Inflammatory macrophage (primary cell): ENCODE results near the gene HOXD4.

Source experiments
- DNase-seq, 2 donors: peaks; one replicate each; pipeline ENCODE4 v3.0.0-alpha.2; 2020 to 2022

HOXD4 gene

DNA sequence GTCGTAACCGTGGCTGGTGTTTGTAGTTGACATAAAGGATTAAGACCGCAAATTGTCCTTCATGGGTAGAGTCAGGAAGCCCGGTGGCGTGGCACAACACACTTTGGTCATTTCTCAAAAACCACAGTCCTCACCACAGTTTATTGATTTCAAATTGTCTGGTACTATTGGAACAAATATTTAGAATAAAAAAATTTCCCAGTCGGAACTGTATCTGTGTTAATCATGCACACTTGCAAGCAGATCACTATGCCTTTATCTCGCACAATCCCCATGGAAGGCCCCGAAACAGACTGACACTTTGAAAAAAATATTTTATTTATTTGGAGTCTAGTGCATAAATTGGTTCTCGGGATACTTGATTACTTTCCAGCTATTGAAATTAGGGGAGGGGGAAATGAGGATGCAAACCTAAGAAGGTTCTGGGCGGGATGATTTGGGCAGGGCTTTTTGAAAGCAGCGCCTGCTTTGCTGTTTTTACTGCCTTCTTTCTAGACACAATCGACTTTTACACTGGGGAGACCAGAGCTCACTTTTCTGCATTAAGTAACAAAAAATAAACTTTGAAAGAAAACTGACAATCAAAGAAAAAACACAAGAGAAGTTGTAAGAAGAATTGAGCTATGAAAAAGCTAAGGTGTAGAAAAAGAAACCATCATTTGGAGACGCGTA is 21.7 kb downstream of the HOXD4 start:
- no peak for DNase-seq

- no peak for DNase-seq
These were observed 22.4 kb downstream of the HOXD4 start for GRCh38 chr2:176173567-176174381.

DNA sequence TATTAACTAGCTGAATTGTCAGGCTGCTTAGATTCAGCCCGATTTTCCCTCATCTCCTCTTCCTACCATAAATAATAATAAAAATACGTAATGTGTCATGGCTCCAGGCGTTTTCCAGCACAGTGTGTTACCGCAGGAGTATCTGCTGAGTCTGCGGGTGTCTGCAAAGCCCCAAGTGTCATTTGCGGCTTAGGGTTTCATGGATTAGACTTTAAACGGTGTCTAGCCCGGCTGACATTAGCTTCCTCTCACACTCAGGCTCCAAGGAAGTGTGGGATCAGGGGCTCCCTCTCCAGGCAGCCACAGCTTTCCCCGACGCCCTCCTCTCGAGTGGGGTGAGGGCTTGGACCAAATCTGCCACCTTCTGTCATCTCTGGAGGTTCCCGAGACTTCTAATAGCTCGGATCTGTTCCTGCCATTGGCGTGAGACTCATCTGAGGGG is 23.1 kb downstream of the HOXD4 start:
- no peak for DNase-seq

DNA sequence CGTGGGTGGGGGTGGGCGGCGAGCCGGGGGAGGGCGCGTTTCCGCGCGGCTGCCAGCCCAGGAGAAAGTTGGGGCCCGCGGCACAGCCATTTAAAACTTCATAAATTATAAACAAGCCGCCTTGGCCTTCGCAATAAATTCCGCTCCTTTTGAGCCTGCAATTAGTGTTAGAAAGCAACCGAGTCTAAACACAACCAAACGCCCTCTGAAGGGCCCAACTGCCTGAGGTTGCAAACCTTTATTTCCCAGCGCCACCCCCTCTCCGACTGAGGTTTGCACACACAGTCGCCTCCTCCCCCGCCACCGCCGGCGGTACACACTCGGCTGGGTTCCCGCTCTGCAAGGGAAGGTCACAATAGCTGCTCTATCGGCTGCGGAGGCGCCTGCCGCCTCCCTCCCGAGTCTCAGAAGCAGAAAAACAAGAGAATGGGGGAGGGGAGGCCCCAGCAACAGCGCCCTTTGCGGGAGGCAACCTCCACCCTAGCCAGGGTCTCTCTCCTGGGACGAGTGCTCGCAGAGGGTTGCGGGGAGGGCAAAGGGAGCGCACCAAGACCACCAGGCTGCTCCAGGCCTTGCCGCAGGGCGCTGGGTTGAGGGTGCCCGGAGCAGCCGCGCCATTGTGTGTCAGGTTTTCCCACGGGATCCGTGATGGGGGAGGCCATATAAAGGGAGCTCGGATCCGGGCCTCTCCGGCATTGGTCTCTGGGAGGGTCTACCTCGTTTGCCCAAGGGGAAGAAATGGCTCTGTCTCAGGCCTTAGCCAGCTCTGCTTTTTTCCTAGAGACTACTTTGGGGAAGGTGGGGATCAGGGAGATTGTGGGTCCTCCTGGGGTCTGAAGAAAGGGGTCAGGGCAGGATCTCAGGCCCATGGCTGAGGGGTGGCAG is 23.7 kb downstream of the HOXD4 start:
- no peak for DNase-seq

DNA sequence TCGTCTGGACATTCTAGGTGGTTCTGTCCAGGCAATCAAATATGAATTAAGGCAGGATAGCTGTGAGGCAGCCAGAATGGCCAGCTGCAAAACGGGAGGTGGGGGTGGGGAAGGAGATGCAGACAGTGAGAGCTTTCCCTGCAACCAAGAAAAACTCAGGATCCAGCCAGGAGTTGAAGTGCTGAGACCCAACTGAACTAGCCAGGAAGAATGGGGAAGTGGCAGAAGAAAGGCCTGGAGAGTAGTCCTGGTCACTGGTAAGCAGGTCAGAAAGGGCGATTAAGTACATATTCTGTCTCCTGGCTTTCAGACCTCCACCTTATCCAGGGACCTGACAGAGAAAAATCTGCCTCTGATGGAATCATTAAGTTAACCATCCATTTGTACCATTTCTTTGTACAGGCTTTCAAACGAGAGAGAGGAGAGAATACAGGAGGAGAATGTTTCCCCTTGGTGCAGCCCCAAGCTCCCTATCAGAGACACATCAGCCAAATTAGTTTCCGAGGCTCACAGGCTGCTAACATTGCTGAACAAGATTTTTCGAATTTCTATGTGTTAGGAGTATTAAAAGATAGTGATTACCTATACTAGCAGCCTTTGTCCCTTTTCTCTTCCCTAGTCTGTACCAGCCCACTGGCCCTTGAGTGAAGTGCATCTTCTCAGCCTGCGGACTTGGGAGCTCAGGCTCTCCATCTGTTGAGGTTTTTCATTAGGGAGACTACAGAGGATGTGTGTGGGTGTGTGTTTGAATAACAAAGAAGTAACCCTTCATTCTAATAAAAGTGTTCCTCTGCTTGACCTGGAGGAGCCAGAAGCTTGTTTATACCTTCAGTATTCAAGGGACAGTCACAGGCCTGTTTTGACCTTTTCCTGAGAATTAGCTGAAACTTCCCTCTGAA is 24.6 kb downstream of the HOXD4 start:
- no peak for DNase-seq

- DNase-seq: no peak
These were observed 26.3 kb downstream of the HOXD4 start for GRCh38 chr2:176177580-176178037.

DNA sequence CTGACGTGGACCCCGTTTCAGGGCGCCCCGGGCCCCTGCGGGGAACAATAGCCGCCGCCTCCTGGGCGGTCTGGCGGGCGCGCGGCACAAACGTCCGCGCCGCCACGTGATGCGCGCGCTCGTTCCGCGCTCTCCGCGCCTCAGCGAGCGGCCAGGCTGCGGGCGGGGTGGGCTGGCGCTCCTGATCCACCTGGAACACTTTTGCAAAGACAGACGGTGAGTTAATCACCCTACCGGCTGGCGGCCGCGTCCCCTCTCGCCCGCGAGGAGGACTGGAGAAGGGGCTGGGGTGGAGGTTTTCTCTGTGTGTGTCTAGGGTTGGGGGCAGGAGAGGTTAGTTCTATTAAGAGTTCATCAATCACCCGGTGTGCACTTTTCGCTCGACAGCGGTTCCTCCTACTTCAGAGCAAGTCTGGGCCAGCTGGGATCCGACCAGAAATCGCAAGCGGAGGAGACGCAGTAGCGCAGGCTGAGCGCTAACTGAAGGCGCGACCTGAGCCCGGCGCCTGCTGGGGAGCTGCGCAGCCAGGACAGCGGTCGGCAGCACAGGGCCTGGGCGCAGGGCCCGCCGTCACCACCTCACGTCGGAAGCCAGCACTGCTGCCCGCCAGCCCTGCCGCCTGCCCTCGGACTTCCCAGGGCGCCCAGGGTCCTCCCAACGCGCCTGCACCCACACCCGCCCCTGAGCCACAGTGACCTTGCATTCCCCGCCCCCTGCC is 26.8 kb downstream of the HOXD4 start:
- DNase-seq: no peak

DNA sequence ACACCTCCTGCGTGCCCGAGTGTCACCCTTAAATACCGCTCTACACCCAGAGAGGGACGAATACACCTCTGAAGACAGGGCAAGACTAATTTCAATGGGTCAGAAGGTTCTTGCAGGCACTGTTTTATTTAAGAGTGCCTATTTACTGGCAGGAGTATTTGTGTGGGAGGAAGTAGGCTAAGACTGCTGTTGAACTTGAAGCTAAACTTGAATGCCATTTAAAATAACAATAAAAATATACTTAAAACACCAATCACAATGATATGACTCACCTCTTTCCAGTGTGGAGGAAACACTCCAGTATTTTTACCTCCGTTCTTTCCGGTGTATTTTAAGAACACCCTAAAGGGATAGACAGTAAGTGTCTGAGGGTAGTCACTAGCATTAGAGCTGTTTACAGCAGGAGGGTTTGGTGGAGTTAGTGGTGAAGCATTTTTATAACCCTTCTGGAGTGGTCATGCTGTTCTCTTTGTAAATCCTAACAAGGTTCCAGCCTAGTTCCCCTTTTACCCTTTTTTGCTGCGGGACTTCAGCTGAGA is 27.5 kb downstream of the HOXD4 start:
- no peak for DNase-seq

GRCh38 chr2:176181551-176181950 is 30.2 kb downstream of the HOXD4 start:
- DNase-seq: no peak

GRCh38 chr2:176182671-176183070 is 31.3 kb downstream of the HOXD4 start:
- DNase-seq: no peak

- no peak for DNase-seq
These were observed 33.4 kb downstream of the HOXD4 start for GRCh38 chr2:176184749-176185148.

DNA sequence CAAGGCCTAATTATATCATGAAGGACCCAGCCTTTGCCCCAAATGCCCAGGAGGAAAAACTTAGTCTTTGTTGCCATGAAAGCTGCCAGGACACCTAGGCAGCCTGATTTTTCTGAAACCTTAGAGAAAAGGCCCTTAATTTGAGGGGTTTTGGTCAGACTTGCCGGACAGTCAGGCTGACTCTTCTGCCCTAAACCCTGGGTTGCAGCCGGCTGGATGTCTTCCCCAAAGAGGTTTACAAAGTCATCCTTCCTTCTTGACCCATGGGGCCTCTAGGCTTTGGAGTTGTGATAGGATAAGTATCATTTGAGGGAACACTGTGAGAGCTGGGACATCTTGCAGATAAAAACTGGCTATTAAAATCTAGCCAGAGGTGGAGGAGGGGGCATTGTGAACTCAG is 34.7 kb downstream of the HOXD4 start:
- no peak for DNase-seq

- no peak for DNase-seq
These were observed 36.0 kb downstream of the HOXD4 start for GRCh38 chr2:176187200-176187898.

GRCh38 chr2:176187899-176188773 is 36.8 kb downstream of the HOXD4 start, which contains the start of gene HOXD1:
HOXD1 (plus strand) TSS chr2:176188668; CDS start chr2:176188802, 134 bp downstream.
- no peak for DNase-seq

- DNase-seq: no peak
These were observed 37.7 kb downstream of the HOXD4 start for GRCh38 chr2:176188774-176189680.

DNA sequence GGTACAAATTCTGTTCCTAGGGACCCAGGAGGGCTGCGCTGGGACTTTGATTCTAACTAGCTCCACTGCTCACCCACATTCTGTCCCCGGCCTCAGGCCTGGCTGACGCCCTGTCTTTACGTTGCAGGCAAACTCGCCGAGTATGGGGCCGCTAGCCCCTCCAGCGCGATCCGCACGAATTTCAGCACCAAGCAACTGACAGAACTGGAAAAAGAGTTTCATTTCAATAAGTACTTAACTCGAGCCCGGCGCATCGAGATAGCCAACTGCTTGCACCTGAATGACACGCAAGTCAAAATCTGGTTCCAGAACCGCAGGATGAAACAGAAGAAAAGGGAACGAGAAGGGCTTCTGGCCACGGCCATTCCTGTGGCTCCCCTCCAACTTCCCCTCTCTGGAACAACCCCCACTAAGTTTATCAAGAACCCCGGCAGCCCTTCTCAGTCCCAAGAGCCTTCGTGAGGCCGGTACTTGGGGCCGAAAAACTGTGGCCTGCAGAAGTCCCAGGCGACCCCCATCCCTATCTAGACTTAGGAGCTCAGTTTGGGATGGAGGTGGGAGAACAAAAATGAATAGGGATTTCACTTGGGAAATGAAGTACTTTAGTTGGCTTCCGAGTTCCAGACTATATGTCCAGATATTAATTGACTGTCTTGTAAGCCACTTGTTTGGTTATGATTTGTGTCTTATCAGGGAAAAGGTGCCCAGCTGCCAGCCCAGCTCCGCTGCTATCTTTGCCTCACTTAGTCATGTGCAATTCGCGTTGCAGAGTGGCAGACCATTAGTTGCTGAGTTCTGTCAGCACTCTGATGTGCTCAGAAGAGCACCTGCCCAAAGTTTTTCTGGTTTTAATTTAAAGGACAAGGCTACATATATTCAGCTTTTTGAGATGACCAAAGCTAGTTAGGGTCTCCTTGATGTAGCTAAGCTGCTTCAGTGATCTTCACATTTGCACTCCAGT is 38.6 kb downstream of the HOXD4 start:
- DNase-seq: no peak

- DNase-seq: no peak
These were observed 41.0 kb downstream of the HOXD4 start for GRCh38 chr2:176192351-176192750.
